Measurements from ENCODE around the gene PPP1R15A.
"Not testable (repeated sequence)": the region's sequence is repeated elsewhere in the genome, so short reads cannot be mapped to it uniquely, and the experiment has no call there.

PPP1R15A gene

DNA sequence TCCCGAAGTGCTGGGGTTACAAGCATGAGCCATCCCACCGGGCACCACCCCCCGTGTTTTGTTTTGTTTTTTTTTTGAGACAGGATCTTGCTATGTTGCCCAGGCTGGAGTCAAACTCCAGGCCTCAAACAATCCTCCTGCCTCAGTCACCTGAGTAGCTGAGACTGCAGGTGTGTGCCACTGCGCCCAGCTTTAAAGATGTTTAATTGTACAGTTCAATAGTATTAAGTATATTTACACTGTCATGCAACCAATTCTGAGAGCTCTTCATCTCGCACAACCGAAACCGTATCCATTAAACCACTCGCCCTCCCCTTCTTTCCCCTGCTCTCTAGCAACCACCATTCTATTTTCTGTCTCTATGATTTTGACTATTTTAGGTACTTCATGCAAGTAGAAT, 43.5 kb downstream of the PPP1R15A start:
- DNase-seq (ENCODE audit: low read depth) = no peak

DNA sequence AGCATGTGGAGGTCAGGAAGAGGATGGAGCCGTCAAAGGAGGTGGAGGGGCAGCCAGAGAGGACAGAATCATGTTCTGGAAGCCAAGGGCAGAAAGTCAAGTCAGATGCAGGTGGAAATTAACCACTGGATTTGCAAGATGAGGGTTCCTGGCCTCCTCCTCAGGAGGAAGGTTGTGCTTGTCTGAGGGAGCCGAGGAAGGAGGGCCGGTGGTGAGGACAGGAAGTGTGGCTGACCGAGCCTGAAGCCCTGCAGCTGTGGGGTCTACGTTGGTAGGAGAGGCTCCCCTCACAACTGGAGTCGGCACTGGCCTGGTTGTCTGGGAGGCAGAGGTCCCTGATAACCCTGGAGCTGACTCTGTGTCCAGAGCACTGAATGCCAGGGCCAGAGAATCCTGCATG, 45.9 kb downstream of the PPP1R15A start:
- no peak for DNase-seq (ENCODE audit: low read depth)

- DNase-seq (ENCODE audit: low read depth) = no peak
Observed at GRCh38 chr19:48918801-48919247, 46.6 kb downstream of the PPP1R15A start.

DNA sequence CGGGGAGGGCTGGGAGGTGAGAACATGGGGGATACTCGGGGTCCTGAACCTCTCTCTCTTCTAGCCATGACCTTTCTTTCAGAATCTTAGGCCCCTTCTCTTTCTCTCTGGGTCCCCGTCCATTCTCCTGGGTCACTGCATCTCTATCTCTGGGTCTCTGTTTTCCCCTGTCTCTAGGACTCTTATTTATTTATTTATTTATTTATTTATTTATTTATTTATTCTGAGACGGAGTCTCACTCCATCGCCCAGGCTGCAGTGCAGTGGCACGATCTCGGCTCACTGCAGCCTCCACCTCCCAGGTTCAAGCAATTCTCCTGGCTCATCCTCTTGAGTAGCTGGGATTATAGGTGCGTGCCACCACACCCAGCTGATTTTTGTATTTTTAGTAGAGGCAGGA, 47.0 kb downstream of the PPP1R15A start:
- not testable (repeated sequence) for DNase-seq (ENCODE audit: low read depth)

- DNase-seq (ENCODE audit: low read depth) = no peak
Observed at GRCh38 chr19:48920949-48921348, 48.7 kb downstream of the PPP1R15A start.

DNA sequence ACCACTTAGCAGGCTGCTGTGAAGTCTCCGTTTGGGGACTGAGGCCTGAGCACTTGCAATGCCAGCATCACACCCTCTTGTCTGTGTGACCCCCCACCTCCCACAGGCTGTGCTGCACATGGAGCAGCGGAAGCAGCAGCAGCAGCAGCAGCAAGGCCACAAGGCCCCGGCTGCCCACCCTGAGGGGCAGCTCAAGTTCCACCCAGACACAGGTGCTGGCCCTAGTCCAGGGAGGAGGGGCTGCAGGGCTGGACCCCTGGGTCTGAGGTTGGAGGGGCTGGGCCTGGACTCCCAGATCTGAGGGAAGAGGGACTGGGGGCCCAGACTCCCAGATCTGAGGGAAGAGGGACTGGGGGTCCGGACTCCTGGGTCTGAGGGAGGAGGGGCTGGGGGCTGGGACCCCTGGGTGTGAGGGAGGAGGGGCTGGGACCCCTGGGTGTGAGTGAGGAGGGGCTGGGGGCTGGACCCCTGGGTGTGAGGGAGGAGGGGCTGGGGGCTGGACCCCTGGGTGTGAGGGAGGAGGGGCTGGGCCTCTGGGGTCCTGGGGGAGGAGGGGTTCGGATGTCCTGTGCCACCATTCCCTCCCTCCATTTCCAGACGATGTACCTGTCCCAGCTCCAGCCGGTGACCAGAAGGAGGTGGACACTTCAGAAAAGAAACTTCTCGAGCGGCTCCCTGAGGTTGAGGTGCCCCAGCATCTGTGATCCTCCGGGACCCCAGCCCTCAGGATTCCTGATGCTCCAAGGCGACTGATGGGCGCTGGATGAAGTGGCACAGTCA, 49.7 kb downstream of the PPP1R15A start:
- no peak for DNase-seq (ENCODE audit: low read depth)

DNA sequence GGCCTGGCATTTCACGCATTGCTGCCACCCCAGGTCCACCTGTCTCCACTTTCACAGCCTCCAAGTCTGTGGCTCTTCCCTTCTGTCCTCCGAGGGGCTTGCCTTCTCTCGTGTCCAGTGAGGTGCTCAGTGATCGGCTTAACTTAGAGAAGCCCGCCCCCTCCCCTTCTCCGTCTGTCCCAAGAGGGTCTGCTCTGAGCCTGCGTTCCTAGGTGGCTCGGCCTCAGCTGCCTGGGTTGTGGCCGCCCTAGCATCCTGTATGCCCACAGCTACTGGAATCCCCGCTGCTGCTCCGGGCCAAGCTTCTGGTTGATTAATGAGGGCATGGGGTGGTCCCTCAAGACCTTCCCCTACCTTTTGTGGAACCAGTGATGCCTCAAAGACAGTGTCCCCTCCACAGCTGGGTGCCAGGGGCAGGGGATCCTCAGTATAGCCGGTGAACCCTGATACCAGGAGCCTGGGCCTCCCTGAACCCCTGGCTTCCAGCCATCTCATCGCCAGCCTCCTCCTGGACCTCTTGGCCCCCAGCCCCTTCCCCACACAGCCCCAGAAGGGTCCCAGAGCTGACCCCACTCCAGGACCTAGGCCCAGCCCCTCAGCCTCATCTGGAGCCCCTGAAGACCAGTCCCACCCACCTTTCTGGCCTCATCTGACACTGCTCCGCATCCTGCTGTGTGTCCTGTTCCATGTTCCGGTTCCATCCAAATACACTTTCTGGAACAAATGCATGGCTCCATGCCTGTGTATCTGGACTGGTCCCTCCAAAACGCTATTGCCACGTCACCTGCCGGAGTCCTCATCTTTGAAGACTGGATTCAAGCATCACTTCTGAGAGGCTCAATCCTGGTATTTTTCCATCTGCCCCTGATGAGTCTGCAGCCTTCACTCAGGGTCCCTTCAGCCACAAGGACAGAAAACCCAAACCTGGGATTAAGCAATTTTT, 50.6 kb downstream of the PPP1R15A start:
- no peak for DNase-seq (ENCODE audit: low read depth)

- no peak for DNase-seq (ENCODE audit: low read depth)
Observed at GRCh38 chr19:48925240-48925843, 53.1 kb downstream of the PPP1R15A start.

Measured in stimulated activated CD8-positive, alpha-beta memory T cell treated with anti-CD3 and anti-CD28 coated beads, Interleukin-12 subunit alpha, Interleukin-12 subunit beta, amount 100 ng/mL, for 4 hours (primary cell).